ENCODE data around the gene SPATA17.

Gene SPATA17

GRCh38 chr1:217861658-217862057, 230.5 kb downstream of the SPATA17 start:
- DNase-seq = no peak

GRCh38 chr1:217867446-217867995, 236.4 kb downstream of the SPATA17 start:
- no peak for DNase-seq

DNA sequence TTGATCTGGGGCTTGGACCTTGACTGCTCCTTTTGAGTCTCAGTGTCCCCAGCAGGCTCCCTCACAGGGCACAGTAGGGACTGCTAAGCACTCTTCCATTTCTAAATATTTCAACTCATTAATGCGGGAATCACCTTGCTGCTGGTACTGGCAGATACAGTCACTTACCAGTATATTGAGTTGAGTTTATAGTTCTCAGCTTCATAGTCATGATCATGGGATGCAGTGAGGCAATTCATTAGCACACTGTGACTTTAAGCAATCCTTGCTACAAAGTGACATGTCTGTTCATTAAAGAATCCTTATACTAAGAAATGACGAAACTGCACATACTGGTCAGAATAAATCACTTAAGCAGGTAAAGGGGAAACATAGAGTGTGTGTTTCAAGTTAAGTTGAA, 240.8 kb downstream of the SPATA17 start:
- DNase-seq = no peak

DNA sequence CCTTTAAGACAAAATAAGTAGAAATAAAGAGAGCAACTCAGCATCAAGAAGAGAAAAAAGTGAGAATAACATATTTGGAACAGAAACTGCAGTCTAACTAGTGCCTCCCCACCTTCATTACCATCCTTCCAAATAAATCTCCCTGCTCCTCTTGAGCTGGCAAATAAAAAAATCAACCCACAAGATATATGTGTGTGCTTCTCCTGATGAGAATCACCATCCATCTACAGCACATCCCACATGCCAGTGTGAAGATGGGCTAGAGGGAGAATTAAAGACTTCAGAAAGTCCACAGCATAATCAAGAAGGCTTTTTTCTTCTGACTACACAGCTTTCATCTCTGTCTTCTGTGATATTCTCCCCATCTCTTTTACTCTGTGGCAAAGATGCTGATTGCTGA, 244.1 kb downstream of the SPATA17 start:
- DNase-seq = no peak

DNA sequence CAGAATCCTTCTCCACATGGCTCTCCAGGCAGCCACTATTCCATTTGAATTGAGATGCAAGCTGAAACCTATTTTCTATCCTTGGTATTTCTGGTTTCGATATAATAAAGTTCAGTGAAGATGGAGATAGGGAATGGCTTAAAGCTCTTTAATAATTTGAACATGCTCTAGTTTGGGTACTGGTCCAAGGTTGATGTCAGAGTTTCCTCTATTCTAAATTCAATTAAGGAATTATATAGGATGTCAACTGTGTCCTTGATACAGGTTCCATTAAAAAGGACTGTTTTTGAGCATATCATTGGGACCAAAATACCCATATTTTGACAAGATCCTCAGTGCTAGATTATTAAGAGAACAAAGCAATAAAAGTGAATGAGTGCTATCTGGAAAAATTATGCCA, 245.3 kb downstream of the SPATA17 start:
- no peak for DNase-seq

DNA sequence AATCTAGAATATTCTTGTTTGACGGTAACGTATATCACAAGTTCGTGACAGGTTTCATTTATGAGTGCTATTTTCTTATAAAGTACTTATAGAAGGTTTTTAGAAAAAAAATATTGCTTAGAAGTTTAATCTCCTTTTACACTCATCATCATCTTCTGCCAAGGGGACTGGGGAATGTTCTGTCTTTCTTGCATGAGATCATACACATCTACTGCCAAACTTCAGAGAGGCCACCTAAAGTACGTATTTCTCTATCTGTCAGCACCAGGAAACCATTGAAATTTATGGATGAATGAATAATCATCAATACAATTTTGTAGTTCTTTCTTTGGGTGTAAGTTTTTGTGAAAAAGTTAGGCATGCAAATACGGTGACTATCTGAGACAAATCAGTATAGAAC, 245.8 kb downstream of the SPATA17 start:
- DNase-seq = no peak

DNA sequence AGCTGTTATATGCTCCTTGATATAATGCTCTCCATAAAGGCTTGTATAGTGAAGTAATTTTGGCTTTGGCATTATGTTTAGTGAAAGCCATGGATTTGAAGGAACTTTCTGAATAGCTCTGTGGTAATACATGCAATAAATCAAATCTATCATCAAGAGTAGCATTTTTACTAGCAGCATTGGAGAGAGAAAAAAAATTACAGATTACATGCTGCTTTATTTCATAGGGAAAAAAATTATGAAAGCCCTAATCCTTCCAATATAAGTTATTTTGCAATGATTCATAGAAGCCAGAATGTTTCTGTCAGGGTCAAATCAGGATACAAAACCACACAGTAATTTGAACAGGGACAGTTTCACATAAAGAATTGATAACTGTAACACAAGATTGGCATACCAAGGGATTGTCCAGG, 250.0 kb downstream of the SPATA17 start:
- peak; percentile 6 for DNase-seq

DNA sequence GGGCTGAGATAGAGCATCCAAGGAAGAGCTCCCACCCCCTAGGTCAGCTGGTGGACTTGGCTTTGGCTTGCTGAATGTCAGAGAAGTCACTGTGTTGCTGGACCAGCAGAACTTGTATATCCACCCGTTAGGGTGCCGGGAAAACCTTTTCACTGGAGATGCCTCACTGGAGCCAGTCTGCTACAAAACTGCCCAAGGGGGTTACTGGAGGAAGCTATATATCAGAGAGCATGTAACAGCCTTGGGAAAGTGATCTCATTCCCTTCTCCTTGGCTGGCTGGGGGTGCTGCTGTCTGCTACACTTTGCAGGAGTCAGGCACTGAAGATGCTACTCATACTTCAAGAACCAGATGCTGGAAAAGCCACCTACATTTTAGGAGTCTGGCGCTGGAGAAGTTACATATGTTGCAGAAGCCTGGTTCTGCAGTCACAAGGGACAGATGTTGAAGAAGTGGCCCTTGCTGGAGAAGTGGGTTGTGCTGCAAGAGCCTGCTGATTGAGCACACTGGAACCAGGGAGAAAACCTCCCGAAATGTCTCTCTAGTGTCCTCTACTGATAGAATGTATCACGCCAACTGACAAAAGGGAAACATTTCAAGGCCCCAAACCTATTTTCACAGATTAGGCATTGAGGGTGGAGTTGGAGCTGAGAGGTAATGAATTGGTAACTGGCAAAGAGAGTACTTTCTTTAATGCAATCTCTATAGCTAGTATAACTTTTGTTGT, 250.6 kb downstream of the SPATA17 start:
- DNase-seq = no peak

DNA sequence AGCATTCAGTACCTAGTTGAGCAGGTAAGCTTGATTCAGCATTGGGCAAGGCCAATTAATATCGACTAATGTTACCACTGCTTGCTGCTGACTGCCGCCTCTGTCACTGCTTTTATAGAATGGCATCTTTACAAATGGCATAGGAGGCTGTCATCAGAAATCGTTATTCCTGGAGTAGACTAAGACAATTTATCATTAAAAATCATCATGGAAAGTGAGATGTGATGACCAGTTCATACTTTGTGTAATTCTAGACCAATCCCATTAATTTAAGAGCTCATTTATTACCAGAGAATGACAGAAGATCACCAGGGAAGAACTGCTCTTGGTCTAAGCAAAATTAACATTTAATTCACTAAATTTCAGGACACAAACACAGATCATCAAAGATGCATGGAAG, 254.0 kb downstream of the SPATA17 start:
- DNase-seq = no peak

DNA sequence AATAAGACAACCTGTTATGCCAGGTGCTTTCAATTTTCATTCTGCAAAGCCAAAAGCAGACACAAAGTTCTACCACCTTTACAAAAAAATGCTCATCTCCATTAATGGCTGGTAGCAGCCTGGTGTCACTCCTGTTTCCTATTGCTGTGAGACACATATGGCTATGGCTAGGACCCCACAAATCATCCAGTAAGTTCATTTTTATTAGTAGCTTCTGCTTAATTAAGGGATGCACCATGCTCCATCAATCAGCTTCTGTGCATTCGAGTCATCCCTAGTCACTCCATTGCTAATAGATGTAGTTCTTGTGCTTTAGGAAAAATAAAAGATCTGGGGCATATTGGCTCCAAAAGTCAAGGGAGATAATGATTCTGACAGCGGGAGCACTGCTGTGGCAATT, 257.2 kb downstream of the SPATA17 start:
- no peak for DNase-seq

DNA sequence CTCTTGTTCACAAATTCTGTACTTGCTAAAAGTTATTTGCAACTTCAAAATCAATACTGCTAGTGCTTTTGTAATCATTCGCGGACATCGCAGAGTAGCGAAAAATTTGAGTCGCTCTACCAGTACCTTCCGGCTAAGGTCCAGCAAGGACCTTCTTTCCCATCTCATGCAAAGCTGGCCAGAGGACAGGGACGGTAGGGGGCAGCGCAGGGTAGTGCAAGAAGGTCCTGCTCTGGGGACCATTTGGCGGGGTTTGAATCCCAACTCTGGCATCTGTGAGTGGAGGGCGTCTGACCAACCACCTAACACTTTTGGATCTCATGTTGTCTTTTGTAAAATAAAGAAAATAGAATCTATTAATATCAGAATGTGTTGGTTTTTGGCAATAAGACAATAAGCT, 258.3 kb downstream of the SPATA17 start:
- DNase-seq = no peak

GRCh38 chr1:217891966-217892365, 260.8 kb downstream of the SPATA17 start:
- DNase-seq = no peak

GRCh38 chr1:217892750-217893149, 261.6 kb downstream of the SPATA17 start:
- DNase-seq = no peak

- DNase-seq = no peak
These were observed 264.7 kb downstream of the SPATA17 start for GRCh38 chr1:217895841-217896240.

GRCh38 chr1:217896490-217896889, 265.3 kb downstream of the SPATA17 start:
- DNase-seq = no peak

DNA sequence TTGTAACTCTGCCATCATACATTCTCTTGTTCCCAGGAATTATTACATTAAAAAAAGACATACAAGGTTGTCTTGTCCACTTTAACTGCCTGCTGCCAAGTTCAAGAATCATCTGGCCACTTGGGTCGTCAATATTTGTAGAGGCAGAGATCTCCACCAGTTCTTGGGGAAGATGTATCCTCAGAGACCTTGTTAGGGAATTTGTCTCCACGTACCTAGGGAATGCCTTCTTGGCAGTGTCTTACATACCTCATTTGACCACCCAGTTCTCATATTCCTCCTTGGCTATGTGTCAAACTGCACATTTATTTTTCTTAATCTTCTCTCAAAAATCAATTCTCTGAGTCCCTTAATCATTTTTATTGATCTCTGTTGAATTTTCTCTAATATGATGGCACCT, 266.0 kb downstream of the SPATA17 start:
- DNase-seq = no peak

DNA sequence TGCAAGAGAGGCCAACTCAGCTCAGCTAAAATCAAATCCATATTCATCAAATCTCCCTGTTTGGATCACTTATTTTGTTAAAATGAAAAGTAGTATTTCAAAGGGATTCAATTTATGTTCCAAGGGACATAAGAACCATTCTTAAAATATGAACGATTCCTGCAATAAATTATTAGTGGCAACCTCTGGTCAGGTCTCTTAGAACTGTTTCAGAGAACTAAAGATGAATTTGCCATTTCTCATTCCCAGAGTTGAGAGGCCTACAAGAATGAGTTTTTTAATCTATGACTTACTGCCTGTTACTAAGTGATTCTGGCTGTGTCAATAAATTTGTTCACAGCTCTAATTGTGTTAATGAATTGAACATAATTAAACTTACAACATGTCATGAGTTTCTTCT, 268.5 kb downstream of the SPATA17 start:
- no peak for DNase-seq

DNA sequence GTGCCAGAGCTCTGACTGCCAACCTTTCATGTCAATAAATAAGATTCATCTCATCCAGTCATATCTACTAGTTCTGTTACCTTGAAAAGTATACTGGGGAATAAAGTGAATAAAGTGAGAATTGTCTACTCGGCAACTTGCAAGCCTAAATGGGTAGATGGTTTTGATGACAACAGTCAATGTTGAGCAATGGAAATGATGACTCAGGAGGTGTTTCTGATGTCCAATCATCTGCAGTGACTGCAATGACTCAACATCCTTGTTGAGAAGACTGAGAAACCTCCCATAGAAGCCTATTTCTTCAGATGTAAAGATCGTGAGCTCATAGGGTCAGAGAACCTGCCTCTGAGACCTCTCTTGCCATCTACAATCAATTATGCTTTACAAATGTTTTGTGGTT, 276.4 kb downstream of the SPATA17 start:
- DNase-seq = no peak

DNA sequence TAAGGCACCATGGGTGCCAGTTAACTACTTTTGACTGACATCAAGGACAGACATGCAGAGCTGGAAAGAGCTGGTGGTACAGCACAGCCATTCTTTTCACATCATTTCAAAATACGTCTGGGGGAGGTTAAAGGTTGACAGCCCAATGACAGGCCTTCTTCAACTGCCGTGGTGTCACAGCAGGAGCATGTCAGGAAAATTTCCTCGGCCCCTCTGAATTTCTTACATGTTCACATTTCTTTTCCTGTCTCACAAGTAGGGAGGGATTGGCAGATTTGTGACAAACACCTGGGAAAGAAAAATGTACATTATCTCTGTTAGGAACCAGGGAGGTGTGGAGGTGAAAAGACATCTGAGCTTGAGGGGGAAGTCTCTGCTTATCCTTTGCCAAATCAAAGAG, 279.1 kb downstream of the SPATA17 start:
- no peak for DNase-seq

GRCh38 chr1:217910791-217911320, 279.7 kb downstream of the SPATA17 start:
- no peak for DNase-seq

DNA sequence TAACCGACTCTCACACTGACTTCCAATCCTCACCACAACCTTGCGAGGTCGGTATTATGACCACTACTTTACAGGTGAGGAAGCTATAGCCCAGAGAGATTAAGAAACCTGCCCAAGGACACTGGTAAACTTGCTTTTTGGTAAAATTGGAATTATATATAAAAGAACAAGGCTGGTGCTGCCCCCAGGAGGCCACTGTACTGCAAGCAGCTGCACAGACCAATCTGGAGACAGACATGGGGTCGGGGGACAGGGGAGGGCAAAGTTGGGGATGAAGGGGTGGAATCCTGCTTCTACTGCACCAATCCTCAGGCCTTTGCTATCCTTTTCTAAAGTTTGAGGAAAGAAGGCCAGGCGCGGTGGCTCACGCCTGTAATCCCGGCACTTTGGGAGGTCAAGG, 280.8 kb downstream of the SPATA17 start:
- no peak for DNase-seq

- no peak for DNase-seq
These were observed 286.2 kb downstream of the SPATA17 start for GRCh38 chr1:217917281-217917887.

- DNase-seq = no peak
These were observed 288.7 kb downstream of the SPATA17 start for GRCh38 chr1:217919683-217920388.

Data from amniotic stem cell (primary cell).